Pulmonary artery endothelial cell (primary cell): ENCODE measurements around the gene ATP8A2. TPM values are rescaled to one million over a fixed set of nuclear protein-coding genes. Genes with fewer than 3 reads are reported as not detected.

Source experiments
- DNase-seq: peaks from one replicate; pipeline ENCODE4 v3.0.0-alpha.2; 2011; ENCODE audit warnings: low read depth, low spot score
- total RNA-seq: library from RNA; depleted of rRNA; stranded (reverse); fragments of >200 nt; gene quantifications from 2 replicates; pipeline ENCODE4 v1.2.3, GENCODE V29; 2014

Gene ATP8A2
- total RNA-seq, 1 donor from 2014 or later: 0.07 TPM

DNA sequence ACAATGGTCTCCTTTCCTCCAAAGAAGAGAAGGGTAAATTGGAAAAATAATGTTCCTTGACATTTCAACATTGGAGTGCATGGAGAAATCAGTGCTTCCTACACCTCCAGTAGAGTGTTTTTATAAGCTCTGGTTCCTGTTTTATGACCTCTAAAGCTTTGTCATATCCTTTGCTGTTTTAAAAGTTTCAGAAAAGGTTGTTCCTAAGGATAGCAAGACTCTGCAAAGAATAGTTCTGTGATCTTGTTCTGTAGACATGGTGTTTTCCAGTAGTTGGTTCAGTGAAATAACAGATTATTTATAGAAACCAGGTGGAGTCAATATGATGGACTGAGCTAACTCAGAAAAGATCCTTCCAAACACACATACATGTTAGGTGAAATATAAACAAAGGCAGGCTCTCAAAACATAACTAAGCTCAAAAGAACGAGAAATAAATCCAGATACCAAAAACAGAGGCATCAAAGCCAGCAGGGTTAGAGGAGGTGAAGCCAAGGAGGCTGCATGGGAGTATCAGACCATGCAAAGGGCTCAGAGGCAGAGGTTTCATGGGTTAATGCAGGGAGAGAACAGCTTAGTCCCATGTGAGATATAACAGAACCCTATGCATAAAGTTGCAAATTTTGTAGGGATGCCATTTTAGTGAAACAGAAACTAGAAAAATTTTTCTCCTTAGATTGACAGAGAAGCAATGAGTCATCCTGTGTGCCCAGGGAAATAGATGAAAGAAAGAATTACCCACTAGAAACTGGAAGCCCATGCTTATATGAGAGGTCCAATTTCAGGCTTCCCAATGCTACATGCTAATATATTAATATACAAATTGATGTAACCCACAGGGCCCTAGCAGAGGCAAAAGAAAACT is 635.7 kb downstream of the ATP8A2 start:
- no peak for DNase-seq

DNA sequence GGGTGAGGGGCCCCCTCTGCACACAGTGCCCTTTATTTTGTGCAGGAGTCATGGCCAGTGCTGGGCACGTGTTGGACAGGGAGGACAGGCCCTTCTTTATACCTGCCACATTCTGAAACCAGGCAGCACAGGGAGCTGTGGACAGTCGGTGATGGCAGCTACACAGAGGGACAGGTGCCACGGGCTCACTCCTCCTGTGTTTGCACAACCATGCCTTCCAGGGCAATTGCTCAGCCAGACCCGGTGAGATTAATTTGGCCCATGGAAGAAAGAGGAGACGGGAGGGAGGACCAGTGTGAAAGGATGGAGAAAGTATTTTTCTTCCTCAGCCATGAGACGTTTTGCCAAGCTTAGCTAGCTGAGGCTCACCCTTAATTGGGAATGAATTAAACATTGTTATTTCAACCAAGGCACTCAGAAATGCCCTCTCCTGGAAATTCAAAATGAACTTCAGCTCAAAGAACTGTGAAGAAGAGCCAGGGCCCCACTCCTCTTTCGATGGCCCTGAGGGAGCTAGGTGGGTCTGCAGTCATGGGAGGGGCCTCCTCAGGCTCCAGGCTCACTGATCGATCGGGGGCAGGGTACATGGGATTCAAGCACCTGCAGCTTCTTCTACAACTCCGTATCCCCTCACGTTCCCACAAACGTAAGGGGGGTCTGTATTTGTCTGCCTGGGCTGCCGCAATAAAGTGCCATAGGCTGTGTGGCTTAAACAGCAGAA is 638.9 kb downstream of the ATP8A2 start:
- no peak for DNase-seq

DNA sequence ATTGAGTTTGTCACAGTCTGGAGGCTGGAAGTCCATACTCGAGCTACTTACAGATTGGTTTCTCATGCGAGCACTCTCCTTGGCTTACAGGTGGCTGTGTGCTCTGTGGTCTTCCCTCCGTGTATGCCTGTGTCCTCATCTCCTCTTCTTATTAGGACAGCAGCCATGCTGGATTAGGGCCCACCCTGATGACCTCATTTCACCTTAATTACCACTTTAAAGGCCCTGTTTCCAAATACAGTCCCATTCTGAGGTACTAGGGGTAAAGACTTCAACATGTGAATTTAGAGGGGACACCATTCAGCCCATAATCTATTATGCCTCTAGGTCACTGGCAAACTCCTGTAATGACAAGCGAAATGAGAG is 639.4 kb downstream of the ATP8A2 start:
- DNase-seq: no peak

DNA sequence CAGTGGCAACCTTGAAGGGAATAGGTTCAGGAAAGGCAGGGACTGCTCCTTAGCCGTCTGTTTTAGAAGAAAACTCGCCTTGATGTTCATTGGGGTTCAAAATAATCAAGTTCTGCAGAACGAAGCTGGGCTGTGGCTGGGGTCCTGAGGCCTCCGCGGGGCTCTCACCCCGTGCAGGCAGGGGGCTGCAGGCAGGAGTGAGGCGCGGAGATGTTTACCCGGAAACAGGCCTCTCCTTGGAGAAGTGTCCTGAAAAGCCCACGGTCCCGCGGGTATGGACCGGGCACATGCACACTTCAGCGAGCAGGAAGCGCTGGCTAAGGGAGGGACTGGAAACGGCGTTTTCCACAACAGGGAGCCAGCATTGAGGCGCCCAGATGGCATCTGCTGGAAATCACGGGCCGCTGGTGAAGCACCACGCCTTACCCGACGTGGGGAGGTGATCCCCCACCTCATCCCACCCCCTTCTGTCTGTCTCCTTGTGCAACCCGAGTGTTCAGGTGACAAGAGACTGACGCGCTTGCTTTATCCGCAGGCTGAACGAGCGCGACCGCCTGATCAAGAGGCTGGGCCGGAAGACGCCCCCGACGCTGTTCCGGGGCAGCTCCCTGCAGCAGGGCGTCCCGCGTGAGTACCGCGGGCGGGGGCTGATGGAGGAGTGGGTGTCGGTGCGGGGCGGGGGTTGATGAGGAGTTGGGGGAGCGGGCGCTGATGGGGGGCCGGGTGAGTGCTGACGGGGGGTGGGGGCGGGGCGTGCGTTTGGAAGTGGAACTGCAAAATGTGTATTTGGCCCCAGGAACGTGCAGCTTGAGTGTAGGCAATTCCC is 640.4 kb downstream of the ATP8A2 start:
- DNase-seq: no peak

DNA sequence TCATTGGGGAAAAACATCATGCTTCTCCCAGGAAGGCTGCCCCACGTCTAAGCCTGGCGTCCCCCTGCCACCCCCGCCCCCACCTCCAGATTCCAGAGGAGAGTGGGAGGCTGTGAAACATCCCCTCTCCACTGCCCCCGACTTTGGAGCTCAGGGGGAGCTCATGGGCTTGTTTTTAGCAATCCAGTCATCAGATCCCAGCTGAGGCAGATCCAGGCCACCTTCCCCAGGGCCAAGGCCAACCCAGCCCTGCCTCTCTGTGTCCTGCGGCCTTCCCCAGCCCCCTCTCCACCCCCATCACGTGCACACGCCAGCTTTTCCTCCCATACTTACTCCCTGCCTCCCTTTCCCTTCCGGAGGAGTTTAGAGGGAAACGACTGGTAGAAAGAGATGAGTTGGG is 641.2 kb downstream of the ATP8A2 start:
- no peak for DNase-seq

DNA sequence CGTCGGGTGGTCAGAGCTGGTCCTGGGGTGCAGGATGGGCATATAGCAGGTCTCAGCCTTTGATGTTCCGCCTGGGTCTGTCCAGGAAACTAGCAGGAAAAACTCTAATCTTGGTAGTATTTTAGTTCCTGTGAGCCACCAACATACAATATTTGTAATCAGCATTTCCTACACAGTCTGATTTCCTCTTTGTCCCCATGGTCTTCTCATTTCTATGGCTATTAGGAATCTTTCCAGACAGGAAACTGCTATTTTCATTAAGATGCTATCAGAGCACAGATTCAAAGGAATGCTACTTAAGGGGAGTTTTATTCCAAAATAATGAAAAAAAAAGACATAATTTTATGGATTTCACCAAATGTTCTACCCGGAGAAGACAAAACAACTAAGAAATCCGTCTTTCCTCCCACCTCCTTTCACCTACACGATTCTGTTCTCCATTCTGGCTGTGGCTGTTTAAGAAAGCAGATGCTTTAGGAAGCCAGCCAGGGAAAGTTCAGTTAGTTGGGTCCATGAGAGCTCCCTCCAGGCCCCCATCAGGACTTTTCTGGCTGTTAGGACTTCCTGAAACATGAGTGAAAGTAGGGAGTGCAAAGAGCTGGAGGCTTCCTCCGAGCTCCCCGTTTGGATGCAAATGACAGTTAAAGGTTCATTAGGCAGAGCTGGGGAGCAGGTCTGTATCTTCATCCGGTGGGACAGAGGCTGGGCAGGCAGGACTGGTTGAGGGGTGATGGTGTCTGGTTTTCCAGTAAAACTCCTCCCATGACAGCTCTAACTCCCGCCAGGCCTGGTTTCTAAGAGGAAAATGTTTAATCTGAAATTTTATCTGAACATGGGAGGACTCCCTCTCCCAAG is 643.7 kb downstream of the ATP8A2 start:
- DNase-seq: no peak

DNA sequence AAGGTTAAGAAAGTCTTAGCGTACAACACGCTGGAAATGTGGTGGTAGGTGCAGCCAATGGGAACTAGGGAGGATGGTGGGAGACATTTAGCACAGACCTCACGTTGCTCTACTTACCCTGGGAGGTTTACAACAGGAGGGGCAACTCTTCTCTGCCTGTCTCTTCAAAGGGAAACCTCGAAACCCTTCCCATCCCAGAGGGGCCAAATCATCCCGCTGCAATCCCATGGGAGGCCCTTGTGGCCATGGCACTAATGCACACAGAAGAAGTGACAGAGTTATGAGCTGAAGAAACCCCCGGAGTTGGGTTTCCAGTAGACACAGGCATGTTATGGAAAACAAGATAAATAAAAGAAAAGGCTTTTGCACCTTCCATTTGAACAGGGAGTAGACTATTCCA is 644.4 kb downstream of the ATP8A2 start:
- DNase-seq: no peak

DNA sequence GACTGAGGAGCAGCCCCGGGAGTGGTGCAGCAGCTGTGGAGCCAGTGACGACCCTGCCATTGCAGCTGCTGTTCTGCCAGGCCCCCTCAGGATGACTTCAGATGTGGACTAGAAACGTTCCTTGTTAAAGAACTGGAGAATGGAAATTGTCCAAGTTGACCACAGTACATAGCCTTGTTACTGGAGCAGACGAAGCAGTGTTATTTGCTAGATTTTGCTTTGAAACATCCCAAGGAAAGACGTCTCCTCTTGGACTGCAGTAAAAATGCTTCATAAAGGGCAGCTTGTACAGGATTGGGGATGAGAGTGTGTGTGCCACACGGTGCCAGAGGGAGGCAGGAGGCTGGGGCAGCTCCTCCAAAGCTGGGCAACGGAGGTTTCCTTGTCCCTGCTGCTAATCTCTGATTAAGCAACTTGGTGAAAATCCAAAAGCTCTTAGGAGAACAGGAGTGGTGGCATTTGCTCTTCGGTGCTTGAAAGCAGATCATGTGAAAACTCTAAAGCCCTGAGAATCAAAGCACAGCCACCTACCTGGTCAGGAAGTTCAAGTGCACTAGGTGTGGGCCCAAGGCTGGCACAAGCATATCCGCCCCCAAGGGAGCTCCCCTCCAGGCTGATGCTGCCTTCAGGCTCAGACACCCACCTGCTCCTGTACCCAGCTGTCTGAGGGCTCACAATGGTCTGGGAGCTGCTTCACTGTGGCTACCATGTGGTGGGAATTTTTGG is 645.6 kb downstream of the ATP8A2 start:
- no peak for DNase-seq

DNA sequence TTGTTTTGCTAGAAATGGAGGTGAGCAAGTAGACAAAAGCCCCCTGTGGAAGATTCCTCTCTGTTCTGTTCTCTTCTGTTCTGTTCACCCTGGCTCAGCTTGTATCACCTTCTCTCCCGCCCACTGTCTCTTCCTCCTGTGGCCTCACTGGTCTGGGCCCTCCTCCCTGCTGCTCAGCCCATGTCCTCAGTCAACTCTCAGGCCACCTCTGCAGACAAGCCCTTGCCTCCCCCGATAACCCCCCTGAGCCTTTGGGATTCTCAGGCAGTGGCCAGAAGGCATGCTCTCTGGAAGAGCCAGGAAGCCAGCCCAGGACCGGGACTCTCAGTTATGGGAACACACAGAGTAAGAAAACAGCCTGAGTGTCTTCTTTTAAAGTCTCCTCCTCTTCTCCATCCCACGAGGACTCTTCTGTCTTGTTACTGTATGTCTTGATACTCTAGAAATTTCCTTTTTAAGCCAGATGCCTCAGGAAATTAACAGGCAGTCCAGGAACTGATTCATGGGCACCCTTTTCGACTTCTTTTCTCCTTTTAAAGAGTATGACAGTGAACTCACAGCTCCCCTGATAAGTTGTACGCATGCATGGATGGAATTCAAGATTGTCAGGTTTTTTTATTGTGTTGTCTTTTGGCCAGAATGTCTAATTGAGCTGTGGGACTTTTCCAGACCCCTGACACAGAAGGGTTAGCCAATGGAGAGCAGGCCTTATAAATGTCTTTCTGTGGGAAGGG is 646.3 kb downstream of the ATP8A2 start:
- peak; percentile 45 for DNase-seq

DNA sequence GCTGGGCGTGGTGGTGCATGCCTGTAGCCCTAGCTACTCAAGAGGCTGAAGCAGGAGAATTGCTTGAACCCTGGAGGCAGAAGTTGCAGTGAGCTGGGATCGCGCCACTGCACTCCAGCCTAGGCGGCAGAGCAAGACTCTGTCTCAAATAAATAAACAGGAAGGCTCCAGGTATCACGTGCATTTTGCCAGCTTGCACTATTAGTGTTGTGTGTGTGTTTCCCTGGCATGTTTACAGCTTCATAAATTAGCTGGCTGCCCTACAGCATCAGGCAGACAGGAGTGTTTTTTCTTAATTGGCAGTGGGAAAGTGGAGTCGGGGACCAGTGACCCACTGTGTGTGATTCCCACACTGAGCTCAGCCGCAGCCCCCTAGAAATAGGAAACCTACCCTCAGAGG is 647.5 kb downstream of the ATP8A2 start:
- no peak for DNase-seq

DNA sequence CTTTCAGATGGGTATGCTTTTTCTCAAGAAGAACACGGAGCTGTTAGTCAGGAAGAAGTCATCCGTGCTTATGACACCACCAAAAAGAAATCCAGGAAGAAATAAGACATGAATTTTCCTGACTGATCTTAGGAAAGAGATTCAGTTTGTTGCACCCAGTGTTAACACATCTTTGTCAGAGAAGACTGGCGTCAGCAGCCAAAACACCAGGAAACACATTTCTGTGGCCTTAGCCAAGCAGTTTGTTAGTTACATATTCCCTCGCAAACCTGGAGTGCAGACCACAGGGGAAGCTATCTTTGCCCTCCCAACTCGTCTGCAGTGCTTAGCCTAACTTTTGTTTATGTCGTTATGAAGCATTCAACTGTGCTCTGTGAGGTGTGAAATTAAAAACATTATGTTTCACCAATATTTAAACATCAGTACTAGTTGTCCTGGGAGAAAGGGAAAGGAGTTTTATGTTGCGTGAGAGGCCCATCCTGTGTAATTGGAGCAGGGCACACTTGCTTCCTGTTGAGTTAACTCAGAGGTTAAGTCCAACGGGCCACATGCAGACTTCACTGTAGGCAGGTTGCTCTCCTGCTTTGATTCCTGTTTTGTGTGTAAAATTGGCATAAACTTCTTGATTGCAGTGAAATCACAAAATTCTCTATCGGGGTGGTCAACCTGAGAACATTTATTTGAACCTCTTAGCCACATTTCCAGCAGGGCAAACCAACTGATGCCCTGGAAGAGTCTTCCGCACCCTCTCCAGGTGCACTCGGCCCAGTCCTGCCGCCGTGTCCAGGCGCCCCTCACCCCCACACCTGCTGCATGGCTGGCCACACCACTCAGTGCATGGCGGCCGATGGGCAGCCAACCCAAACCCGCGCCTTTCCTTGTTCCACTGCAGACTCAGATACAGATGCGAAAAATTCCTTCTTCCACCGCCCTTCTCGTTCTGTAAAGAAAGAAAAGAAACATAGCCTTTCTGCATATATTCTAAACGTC is 648.4 kb downstream of the ATP8A2 start:
- DNase-seq: peak; percentile 56

DNA sequence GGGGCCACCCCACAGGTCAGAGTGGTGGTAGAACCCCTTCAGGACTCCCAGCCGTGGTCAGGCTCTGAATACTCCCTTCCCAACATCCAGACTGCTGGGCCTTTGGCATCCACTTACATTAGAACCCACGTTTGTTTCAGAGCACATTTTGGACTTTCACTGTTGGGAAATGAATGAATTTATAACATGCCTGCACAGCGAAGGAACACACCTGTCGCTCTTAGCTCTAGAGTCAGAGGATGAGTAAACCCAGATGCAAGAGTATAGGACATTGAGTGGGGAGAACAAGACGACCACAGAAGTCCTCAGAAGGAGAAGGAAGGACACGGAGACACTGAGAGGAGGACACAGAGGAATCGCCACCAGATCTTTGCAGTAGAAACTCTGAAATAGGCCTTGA is 649.1 kb downstream of the ATP8A2 start:
- DNase-seq: no peak

DNA sequence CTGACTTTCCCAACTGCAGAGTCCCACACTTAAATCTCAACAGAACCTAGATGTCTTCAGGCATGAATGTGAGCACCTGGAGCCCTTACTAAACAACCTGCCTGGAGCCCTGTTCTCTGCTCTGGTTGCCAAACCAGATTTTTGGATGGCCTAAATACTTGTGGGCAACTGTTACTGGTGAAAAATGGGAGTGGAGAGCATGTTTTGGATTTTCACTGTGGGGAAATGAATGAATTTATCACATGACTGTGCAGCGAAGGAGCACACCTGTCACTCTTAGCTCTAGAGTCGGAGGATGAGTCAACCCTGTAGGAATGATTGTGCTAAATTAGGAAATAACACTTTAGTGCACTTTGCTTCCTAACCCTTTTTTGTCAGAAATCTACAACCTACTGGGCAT is 649.7 kb downstream of the ATP8A2 start:
- DNase-seq: no peak

DNA sequence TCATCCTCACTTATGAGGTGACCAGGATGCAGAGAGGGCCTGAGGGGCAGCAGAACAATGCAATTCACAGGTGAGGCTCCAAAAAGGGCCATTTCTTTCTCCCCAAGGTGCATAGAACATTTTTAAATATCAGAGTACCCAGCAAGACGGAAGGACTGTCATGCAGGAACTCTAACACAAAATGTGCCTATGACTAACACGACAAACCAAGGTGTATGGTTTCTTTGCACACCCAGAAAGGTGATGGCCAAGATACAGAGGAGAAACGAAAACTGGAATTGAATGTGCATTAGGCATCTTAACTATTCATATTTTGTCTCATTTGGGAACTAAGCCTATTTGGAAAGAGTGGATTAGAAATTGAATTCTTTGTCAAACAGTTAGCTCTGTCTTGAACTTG is 650.2 kb downstream of the ATP8A2 start:
- DNase-seq: no peak

DNA sequence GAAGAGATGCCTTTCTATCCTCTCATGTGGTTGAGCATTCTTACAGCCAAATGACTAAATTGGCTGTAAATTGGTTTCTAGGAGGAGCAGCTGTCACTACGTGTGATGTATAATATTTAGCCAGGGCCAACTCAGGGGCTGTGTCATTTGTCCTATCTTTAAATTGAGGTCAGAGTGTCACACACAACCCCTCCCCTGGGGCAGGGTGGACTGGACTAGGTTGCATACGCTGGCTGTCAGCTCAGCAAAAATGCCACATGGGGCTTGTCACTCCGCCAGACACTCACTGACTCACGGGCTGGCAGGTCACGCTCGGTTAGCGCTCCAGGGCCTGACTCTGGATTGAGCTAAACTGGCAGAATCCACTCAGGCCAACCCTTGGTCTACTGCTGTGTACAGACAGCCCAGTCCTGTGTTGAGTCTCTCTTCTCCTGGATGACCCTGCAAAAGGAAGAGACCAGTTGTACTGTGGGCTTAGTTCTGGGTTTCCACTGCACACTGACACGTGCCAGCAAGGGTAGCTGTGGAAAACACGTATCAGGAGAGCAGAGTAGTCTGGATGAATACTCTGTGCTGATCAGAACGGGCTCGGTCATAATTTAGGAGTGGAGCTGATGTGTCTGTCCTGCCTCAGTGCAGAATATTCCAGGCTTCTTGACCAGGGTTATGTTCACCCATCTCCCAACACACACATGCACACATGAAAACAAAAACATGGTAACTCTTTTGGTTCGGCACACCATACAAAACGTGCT is 650.9 kb downstream of the ATP8A2 start:
- DNase-seq: no peak

DNA sequence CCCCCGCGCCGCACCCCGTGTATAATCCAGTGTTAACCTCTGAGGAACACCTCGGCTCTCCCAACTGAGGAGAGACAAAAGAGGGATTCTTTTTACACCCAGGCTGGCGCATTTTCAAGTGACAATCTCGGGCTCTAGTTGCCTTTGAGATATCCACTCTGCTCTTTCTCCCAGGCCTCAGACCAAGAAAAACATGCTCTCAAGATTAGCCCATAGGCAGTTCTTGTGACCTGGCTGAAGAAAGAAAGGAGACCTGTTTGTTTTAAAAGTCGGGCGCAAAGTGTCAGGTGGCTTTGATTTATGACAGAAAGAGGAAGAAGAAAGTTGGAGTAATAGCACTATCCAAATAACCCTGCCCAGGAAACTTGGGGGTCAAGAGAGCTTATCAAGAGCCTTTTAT is 652.8 kb downstream of the ATP8A2 start:
- no peak for DNase-seq

DNA sequence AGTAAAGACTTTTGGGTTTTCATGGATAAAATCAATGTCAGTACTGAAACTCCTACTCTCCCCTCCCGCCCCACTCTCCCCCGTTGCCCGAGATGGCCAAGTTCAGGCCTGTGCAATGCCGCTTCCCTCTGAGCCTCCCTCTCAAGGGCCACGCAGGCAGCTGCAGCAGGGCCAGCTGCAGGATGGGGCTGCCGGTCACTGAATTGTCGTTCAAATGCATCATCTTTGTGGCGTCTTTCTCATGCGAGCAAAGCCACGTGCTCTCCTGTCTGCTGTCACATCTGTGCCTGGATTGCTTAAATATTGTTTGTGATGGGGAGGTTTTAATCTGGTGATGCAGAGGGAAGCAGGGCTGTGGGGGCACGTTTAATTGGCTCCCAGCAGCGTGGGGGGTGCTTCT is 653.4 kb downstream of the ATP8A2 start:
- DNase-seq: no peak

DNA sequence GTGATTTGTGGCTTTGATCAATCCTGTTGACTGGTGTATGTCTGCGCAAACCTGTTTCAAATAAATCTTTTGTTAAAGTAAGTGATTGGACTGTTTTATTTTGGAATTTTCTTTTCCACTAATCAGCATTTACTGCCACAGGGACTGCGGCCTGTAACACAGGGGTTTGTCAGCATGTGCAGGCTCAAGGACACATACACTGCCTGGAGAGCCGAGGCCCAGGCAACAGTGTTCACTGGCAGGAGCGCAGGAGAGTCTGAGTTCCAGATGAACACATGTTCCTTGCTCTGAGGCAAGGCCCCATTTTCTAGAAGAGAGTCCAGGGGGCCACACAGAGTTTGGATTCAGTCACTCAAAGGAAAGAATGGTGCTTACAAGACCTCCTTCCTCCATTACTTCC is 654.0 kb downstream of the ATP8A2 start:
- no peak for DNase-seq
